WERI-Rb-1 (cell line): Measurements from ENCODE around the gene MYH7.

Experiments used
- DNase-seq: peaks from one replicate; pipeline ENCODE4 v3.0.0-alpha.2; 2020
- H3K27ac ChIP-seq: fragments of 250-450 bp; sonication (Bioruptor Pico); 2 replicates; pipeline ENCODE4 v1.5.1; 2020; ENCODE audit warnings: mild to moderate bottlenecking, moderate library complexity
- H3K27me3 ChIP-seq: fragments of 250-450 bp; sonication (Bioruptor Pico); 2 replicates; pipeline ENCODE4 v1.5.1; 2021; ENCODE audit warnings: mild to moderate bottlenecking, low read depth, moderate library complexity; ENCODE audit not compliant: insufficient read depth, severe bottlenecking
- H3K36me3 ChIP-seq: fragments of 250-450 bp; sonication (Bioruptor Pico); 2 replicates; pipeline ENCODE4 v1.5.1; 2020; ENCODE audit warnings: mild to moderate bottlenecking, moderate library complexity
- H3K4me3 ChIP-seq: 2 replicates; pipeline ENCODE4 v1.5.1; 2011; ENCODE audit warnings: low read depth, mild to moderate bottlenecking, control low read depth, low read length
- H3K9me3 ChIP-seq: fragments of 250-450 bp; sonication (Bioruptor Pico); 2 replicates; pipeline ENCODE4 v1.5.1; 2021; ENCODE audit warnings: mild to moderate bottlenecking, moderate library complexity; ENCODE audit not compliant: severe bottlenecking
- TF ChIP-seq, protein P1 (sequence below): IDR thresholded peaks from 2 replicates; pipeline ENCODE4 v1.5.1; 2011; ENCODE audit warnings: low read depth, mild to moderate bottlenecking, control low read depth, inconsistent platforms, low read length

The MYH7 gene

GRCh38 chr14:23441076-23441475, 5.6 kb upstream of the MYH7 start:
- Histone ChIP-seq H3K4me3 (no peak overlapping the region), H3K27ac (peak overlapping the region; percentile 56), H3K27me3 (no peaks in the 10 kb centered on the region), H3K36me3 (no peaks in the 10 kb centered on the region), H3K9me3 (no peaks in the 10 kb centered on the region)
- TF ChIP-seq, protein P1, sequence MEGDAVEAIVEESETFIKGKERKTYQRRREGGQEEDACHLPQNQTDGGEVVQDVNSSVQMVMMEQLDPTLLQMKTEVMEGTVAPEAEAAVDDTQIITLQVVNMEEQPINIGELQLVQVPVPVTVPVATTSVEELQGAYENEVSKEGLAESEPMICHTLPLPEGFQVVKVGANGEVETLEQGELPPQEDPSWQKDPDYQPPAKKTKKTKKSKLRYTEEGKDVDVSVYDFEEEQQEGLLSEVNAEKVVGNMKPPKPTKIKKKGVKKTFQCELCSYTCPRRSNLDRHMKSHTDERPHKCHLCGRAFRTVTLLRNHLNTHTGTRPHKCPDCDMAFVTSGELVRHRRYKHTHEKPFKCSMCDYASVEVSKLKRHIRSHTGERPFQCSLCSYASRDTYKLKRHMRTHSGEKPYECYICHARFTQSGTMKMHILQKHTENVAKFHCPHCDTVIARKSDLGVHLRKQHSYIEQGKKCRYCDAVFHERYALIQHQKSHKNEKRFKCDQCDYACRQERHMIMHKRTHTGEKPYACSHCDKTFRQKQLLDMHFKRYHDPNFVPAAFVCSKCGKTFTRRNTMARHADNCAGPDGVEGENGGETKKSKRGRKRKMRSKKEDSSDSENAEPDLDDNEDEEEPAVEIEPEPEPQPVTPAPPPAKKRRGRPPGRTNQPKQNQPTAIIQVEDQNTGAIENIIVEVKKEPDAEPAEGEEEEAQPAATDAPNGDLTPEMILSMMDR = no peak
- DNase-seq = peak; percentile 60

- H3K4me3 ChIP-seq = no peak overlapping the region
- DNase-seq = no peak
- no peaks in the 10 kb centered on the region for H3K9me3 ChIP-seq
- TF ChIP-seq, protein P1 = no peak
- H3K36me3 ChIP-seq = no peaks in the 10 kb centered on the region
- H3K27ac ChIP-seq = peak overlapping the region; percentile 96
- no peaks in the 10 kb centered on the region for H3K27me3 ChIP-seq
Observed at GRCh38 chr14:23439107-23439835, 3.8 kb upstream of the MYH7 start.

DNA sequence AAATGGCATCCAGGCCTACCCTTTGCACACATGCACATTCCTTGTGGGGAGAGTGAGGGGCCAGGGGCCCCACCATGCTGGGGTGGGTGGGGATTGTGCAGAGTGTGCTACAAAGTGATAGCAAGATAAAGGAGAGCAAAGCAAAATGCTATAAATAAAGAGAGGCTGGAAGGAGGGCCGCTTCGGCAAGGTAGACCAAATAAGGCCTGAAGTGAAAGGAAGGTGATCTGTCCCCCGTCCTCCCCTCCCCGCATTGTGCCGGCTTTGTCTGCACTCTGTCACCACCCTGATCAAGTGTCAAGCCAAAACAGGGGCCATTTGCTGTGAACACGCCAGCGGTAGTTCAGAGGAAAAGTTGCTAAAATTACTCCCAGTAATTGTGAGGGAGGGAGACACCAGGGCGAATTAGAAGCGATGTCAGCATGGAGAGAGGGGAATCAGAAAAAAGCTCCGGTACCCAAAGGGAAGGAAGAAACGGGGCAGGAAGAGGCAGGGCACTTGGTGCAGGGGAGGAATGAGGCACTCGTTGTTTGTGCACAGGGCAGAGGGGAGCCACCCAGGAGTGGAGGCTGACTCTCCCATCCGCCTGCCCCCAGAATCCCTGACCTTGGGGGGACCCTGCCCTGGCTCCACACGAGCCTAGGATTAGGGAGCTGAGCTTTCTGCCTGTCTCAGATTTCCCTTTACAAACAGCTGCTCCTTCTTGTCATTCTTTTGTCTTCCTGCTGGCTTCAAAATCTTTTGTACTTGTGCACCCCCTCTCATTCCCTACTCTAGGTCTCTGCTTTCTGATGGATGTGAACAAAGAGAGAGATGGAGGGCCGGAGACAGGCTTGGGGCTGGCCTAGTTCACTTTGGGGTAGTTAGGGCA, 2.9 kb upstream of the MYH7 start:
- no peaks in the 10 kb centered on the region for H3K27me3 ChIP-seq
- no peaks in the 10 kb centered on the region for H3K9me3 ChIP-seq
- H3K27ac ChIP-seq = peak overlapping the region; percentile 96
- no peak overlapping the region for H3K4me3 ChIP-seq
- no peaks in the 10 kb centered on the region for H3K36me3 ChIP-seq
- TF ChIP-seq, protein P1 = no peak
- peak; percentile 78 for DNase-seq

DNA sequence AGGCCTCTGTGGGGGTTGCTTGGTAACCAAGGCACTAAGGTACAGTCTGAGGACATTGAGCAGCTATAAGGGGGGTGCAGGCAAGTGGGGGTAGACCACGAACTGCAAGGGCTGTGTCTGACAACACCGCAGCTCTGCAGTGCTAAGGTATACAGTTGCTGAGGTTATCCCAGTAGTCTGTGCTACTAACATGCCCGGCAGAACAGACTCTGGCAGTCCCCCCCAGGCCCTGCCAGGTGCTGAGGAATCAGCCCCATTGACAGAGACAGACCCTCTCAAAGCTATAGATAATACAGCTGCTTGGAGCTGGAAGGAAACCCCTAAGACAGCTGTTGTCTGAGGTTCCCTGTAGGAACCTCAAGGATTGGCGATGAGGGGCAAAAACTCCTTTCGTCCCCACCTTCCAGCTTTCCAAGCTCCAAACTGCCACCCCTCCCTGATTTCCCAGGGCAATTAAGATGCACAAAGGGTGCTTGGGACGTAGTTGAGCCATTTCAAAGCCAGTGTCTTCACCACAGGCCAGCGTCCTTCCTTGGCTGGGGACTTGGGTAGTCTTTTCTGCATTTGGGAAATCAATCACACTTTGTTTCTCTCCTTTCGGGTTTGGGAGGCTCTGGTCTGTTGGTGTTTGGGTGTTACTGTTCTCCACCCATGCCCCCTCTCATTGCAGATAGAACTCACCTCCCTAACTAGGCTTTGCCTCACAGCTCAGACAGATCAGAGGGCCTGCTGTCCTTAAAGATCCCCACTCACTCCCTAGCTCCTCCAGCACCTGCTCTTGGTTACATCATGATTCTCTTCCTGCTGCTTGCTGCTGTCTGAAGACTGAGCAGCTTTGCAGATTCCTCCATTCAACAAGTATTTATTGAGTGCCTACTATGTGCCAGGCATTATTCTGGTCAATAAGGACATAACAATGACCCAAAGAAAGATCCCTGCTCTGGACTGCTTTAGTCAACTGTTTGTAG, 2.0 kb upstream of the MYH7 start:
- no peaks in the 10 kb centered on the region for H3K27me3 ChIP-seq
- no peaks in the 10 kb centered on the region for H3K36me3 ChIP-seq
- TF ChIP-seq, protein P1 = no peak
- DNase-seq = peak; percentile 72
- H3K4me3 ChIP-seq = no peak overlapping the region
- no peaks in the 10 kb centered on the region for H3K9me3 ChIP-seq
- peak overlapping the region; percentile 96 for H3K27ac ChIP-seq

DNA sequence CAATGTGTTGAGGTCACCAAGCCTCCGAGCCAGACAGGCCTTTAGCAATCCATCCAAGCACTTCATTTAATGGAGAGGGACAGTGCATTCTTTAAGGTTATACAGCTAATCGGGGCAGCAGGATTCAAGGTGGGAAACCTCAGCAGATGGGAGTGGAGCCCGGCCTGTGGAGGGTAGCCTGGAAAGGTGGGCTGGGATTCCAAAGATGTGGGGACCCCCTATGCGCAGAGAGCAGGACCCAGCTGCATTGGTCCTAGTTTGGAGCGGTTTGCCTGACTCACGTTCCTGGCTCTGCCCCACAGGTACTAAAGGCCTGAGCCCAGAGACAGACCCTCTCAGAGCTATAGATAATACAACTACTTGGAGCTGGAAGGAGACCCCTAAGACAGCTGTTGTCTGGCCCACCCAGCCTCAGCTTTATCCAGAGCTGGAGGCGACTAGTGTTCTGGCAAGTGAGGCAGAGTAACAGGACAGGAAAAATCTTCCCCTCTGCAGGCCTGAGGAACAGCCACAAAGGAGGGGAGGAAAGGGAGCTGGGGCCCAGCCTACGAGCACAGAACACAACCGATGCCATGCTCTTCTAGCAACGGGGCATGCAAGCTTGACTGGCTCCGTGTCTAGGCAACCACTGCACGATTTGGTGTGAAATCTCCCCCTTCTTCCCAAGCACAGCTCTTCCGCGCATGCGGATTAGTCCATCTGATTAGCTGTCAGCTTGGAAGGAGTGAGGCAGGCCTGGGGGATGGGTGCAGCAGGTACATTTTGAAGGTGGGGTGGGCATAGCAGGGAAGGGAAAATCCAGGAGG, 1.1 kb upstream of the MYH7 start:
- H3K27ac ChIP-seq = peak overlapping the region; percentile 96
- no peaks in the 10 kb centered on the region for H3K36me3 ChIP-seq
- no peak overlapping the region for H3K4me3 ChIP-seq
- DNase-seq = peak; percentile 90
- TF ChIP-seq, protein P1 = no peak
- no peaks in the 10 kb centered on the region for H3K9me3 ChIP-seq
- no peaks in the 10 kb centered on the region for H3K27me3 ChIP-seq
